GM12892 (cell line): Measurements from ENCODE around the gene DLG2.

Experiments used
- POLR2AphosphoS5 ChIP-seq: IDR thresholded peaks from 2 replicates; pipeline ENCODE4 v1.6.1; 2011; ENCODE audit warnings: low read depth, low read length, control low read depth
- TAF1 ChIP-seq: IDR thresholded peaks from 2 replicates; pipeline ENCODE4 v1.6.1; 2011; ENCODE audit warnings: low read depth, mild to moderate bottlenecking, control low read depth, low read length, borderline replicate concordance

DNA sequence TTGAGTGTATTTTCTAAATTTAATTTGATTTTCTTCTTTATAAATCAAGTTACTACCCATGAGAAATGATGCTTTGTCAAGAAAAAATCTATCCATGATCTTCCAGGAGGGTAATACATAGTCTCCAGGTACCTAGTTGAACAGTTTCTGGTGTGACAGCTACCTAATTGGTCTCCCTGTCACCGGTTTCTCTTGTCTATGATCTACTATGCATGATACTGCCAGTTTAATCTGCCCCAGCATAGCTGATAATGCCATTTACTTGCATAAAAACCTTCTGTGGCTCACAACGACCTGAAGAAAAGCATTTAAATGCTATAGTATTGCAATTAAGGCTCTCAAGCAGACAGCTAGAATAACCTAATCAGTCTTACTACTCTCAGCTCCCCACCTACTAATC, 349.5 kb downstream of the DLG2 start:
- TF ChIP-seq TAF1 (no peak), POLR2AphosphoS5 (no peak)
